Naive thymus-derived CD4-positive, alpha-beta T cell (primary cell): ENCODE measurements around the gene TAOK2. TPM values are rescaled to one million over a fixed set of nuclear protein-coding genes. Genes with fewer than 3 reads are reported as not detected.
"Not testable (repeated sequence)": the region's sequence is repeated elsewhere in the genome, so short reads cannot be mapped to it uniquely, and the experiment has no call there.

Source experiments
- ATAC-seq: fragments of 150-1000 bp; cut with Tn5 transposase; 2 replicates; pipeline ENCODE4 v1.10.0; 2021; ENCODE audit warnings: mild to moderate bottlenecking, moderate library complexity
- CTCF ChIA-PET: fragments of 350-600 bp; sonication (Branson Sonifier 250); formaldehyde crosslinking; loops from one replicate; lab custom pipeline; 2021; ENCODE audit warnings: antibody characterized with exemption; lab: Charles Lee
- POLR2A ChIA-PET: fragments of 350-600 bp; sonication (Branson Sonifier 250); formaldehyde crosslinking; loops from one replicate; lab custom pipeline; 2021; ENCODE audit warnings: antibody characterized with exemption, inconsistent platforms; lab: Charles Lee
- DNase-seq, 9 donors: peaks; one replicate each; pipeline versions ENCODE4 v3.0.0 to v3.0.0-alpha.2; 2020 to 2022; ENCODE audit warnings: mixed read lengths in 1 of 9
- H3K27ac ChIP-seq: one replicate; pipeline ENCODE4 v1.7.0; 2013; ENCODE audit warnings: mild to moderate bottlenecking, low read depth, low read length, moderate library complexity
- H3K27me3 ChIP-seq, 2 donors: one replicate each; pipeline ENCODE4 v1.7.0; 2013; ENCODE audit warnings: low read length in 2 of 2, mild to moderate bottlenecking in 2 of 2, moderate library complexity in 2 of 2; ENCODE audit not compliant: control insufficient read depth in 2 of 2, insufficient read depth in 2 of 2
- H3K36me3 ChIP-seq, 3 experiments: 1 replicate in 2 of 3; 2 replicates in 1 of 3; pipeline ENCODE4 v1.7.0; 2013; ENCODE audit warnings: low read length in 3 of 3, mild to moderate bottlenecking in 3 of 3, moderate library complexity in 1 of 3; ENCODE audit not compliant: insufficient read depth in 3 of 3, control insufficient read depth in 2 of 3
- H3K4me1 ChIP-seq, 2 donors: one replicate each; pipeline ENCODE4 v1.7.0; 2013; ENCODE audit warnings: low read length in 2 of 2, mild to moderate bottlenecking in 2 of 2, moderate library complexity in 1 of 2; ENCODE audit not compliant: control insufficient read depth in 2 of 2, insufficient read depth in 2 of 2
- H3K4me3 ChIP-seq: 2 replicates; pipeline ENCODE4 v1.7.0; 2013; ENCODE audit warnings: mild to moderate bottlenecking, low read length
- H3K9me3 ChIP-seq, 3 experiments: 1 replicate in 2 of 3; 2 replicates in 1 of 3; pipeline ENCODE4 v1.7.0; 2013; ENCODE audit warnings: low read length in 3 of 3; ENCODE audit not compliant: control insufficient read depth in 2 of 3
- H3K27ac Mint-ChIP-seq, 9 donors: one replicate each; pipeline ENCODE4 v1.8.0; 2020 to 2022; ENCODE audit warnings: mixed read lengths in 9 of 9, mild to moderate bottlenecking in 8 of 9, moderate library complexity in 5 of 9, inconsistent platforms in 2 of 9
- H3K27me3 Mint-ChIP-seq, 5 donors: one replicate each; pipeline ENCODE4 v1.8.0; 2021 to 2022; ENCODE audit warnings: mixed read lengths in 5 of 5, mild to moderate bottlenecking in 1 of 5
- H3K36me3 Mint-ChIP-seq, 5 donors: one replicate each; pipeline ENCODE4 v1.8.0; 2020 to 2022; ENCODE audit warnings: mixed read lengths in 5 of 5, mild to moderate bottlenecking in 3 of 5, inconsistent platforms in 1 of 5
- H3K4me1 Mint-ChIP-seq, 7 donors: one replicate each; pipeline ENCODE4 v1.8.0; 2020 to 2022; ENCODE audit warnings: mixed read lengths in 7 of 7, mild to moderate bottlenecking in 3 of 7, inconsistent platforms in 1 of 7
- H3K4me3 Mint-ChIP-seq, 10 donors: one replicate each; pipeline ENCODE4 v1.8.0; 2020 to 2022; ENCODE audit warnings: mild to moderate bottlenecking in 10 of 10, mixed read lengths in 10 of 10, moderate library complexity in 6 of 10, inconsistent platforms in 2 of 10
- H3K9me3 Mint-ChIP-seq, 11 donors: one replicate each; pipeline ENCODE4 v1.8.0; 2020 to 2022; ENCODE audit warnings: mixed read lengths in 11 of 11, mild to moderate bottlenecking in 4 of 11, inconsistent platforms in 1 of 11, moderate library complexity in 1 of 11
- intact Hi-C, 2 donors: fragments of 100-400 bp; cut with micrococcal nuclease; formaldehyde crosslinking; loops; one replicate each; pipeline ENCODE4 v1.15.1; 2023
- polyA plus RNA-seq, 2 donors: library from polyadenylated mRNA; unstranded; fragments of 300-500 nt; fragmentation: Illumina TruSeq; gene quantifications; one replicate each; pipeline ENCODE4 v1.2.3, GENCODE V29; 2021
- total RNA-seq, 6 experiments: library from RNA in 5 of 6; stranded (reverse) in 5 of 6; gene quantifications; 1 replicate in 5 of 6; 2 replicates in 1 of 6; pipeline ENCODE4 v1.2.3 and lab custom pipeline; 2021 to 2026

Gene TAOK2
- total and polyA plus RNA-seq, 7 experiments from 2014 or later: 2.9 to 48.5 (median 27.2) TPM

GRCh38 chr16:29927070-29927905 lies 46.4 kb upstream of the TAOK2 start:
- intact Hi-C loops: loop anchor here (2.0 to 10.0 kb wide), 4 partner anchors 78 to 225 kb away; partner anchors contain the start of genes MVP (in 1 of the 2) and TLCD3B (in 1 of the 2)
- H3K36me3 Mint-ChIP-seq: peaks cover 0 to 13% (median 5%) of the 10 kb centered on the region in 5 donors
- peaks cover 0 to 15% (median 0%) of the 10 kb centered on the region in 3 experiments for H3K36me3 ChIP-seq

DNA sequence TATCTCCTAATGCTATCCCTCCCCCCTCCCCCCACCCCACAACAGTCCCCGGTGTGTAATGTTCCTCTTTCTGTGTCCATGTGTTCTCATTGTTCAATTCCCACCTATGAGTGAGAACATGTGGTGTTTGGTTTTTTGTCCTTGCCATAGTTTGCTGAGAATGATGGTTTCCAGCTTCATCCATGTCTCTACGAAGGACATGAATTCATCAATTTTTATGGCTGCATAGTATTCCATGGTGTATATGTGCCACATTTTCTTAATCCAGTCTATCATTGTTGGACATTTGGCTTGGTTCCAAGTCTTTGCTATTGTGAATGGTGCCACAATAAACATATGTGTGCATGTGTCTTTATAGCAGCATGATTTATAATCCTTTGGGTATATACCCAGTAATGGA lies 41.9 kb upstream of the TAOK2 start:
- Mint-ChIP-seq H3K4me1 (peaks cover 4 to 13% (median 9%) of the 10 kb centered on the region in 7 donors), H3K27me3 (peaks cover 0 to 39% (median 3%) of the 10 kb centered on the region in 5 donors)
- H3K4me3 ChIP-seq, H3K36me3 Mint-ChIP-seq, H3K36me3 ChIP-seq, H3K9me3 ChIP-seq, H3K27ac Mint-ChIP-seq, H3K9me3 Mint-ChIP-seq, H3K27me3 ChIP-seq, DNase-seq, ATAC-seq, intact Hi-C loops, H3K27ac ChIP-seq, H3K4me1 ChIP-seq, CTCF ChIA-PET, POLR2A ChIA-PET, H3K4me3 Mint-ChIP-seq: not testable (repeated sequence)

More at GRCh38 chr16:29927070-29927905, 46.4 kb upstream of the TAOK2 start:
- H3K27me3 ChIP-seq: no peaks in the 10 kb centered on the region
- DNase-seq (no peak), ATAC-seq (no peak)
- H3K9me3 ChIP-seq: no peaks in the 10 kb centered on the region
- no peak overlapping the region for H3K4me3 ChIP-seq
- no peak overlapping the region for H3K27ac ChIP-seq
- H3K9me3 Mint-ChIP-seq: no peaks in the 10 kb centered on the region
- ChIA-PET CTCF (interaction anchor here (1.5 to 1.9 kb wide), 4 partner anchors 32 to 79 kb away, joined by 4 to 5 read pairs (median 4); partner anchors contain the start of genes TAOK2 and TMEM219), POLR2A (interaction anchor here (0.5 to 3.2 kb wide), 12 partner anchors 23 to 1190 kb away, joined by 3 to 28 read pairs (median 4); partner anchors contain the start of genes ALDOA, HIRIP3, INO80E and KAT8)
- peak overlapping the region; percentile 89 to 95 (median 93) for H3K4me3 Mint-ChIP-seq
- peak overlapping the region; percentile 55 to 98 (median 97) for H3K27ac Mint-ChIP-seq
- H3K4me1 Mint-ChIP-seq: peaks cover 30 to 47% (median 37%) of the 10 kb centered on the region in 7 donors
- H3K27me3 Mint-ChIP-seq: peaks cover 0 to 7% (median 0%) of the 10 kb centered on the region in 5 donors
- H3K4me1 ChIP-seq: peaks cover 7 to 18% of the 10 kb centered on the region in 2 donors

- Histone ChIP-seq H3K4me3 (no peak overlapping the region), H3K4me1 (no peaks in the 10 kb centered on the region), H3K27ac (no peak overlapping the region), H3K9me3 (no peaks in the 10 kb centered on the region), H3K36me3 (no peaks in the 10 kb centered on the region), H3K27me3 (no peaks in the 10 kb centered on the region)
- no peak overlapping the region for H3K27ac Mint-ChIP-seq
- H3K36me3 Mint-ChIP-seq: no peaks in the 10 kb centered on the region
- CTCF ChIA-PET: interaction anchor here (0.6 kb wide), 1 partner anchor 123 kb away, joined by 3 read pairs; no protein-coding TSS in a partner anchor
- POLR2A ChIA-PET: no interaction called here
- no peak for DNase-seq
- intact Hi-C loops: no loop called here
- H3K27me3 Mint-ChIP-seq: peaks cover 0 to 19% (median 0%) of the 10 kb centered on the region in 5 donors
- ATAC-seq: no peak
- peaks cover 0 to 4% (median 0%) of the 10 kb centered on the region in 11 donors for H3K9me3 Mint-ChIP-seq
- H3K4me3 Mint-ChIP-seq: no peak overlapping the region
- H3K4me1 Mint-ChIP-seq: peaks cover 0 to 19% (median 9%) of the 10 kb centered on the region in 7 donors
Measured at GRCh38 chr16:29940656-29941055, 33.0 kb upstream of the TAOK2 start.

- Mint-ChIP-seq H3K4me3 (no peak overlapping the region), H3K4me1 (peaks cover 0 to 19% (median 9%) of the 10 kb centered on the region in 7 donors), H3K27ac (peak overlapping the region in 3 of 9 donors; percentile 9 to 57 (median 38)), H3K9me3 (peaks cover 0 to 4% (median 0%) of the 10 kb centered on the region in 11 donors), H3K27me3 (peaks cover 0 to 8% (median 0%) of the 10 kb centered on the region in 5 donors), H3K36me3 (no peaks in the 10 kb centered on the region)
- Histone ChIP-seq H3K36me3 (no peaks in the 10 kb centered on the region), H3K4me3 (no peak overlapping the region), H3K4me1 (no peaks in the 10 kb centered on the region), H3K27me3 (no peaks in the 10 kb centered on the region), H3K27ac (peak overlapping the region; percentile 14), H3K9me3 (no peaks in the 10 kb centered on the region)
- intact Hi-C loops: no loop called here
- DNase-seq (no peak), ATAC-seq (no peak)
- ChIA-PET POLR2A (interaction anchor here (0.5 to 0.6 kb wide), 2 partner anchors 92 to 814 kb away, joined by 3 to 5 read pairs; no protein-coding TSS in a partner anchor), CTCF (interaction anchor here (0.5 kb wide), 1 partner anchor 278 kb away, joined by 3 read pairs; no protein-coding TSS in a partner anchor)
Measured at GRCh38 chr16:29943846-29944799, 29.5 kb upstream of the TAOK2 start.

GRCh38 chr16:29947897-29948296 lies 25.8 kb upstream of the TAOK2 start:
- Histone ChIP-seq H3K27ac (no peak overlapping the region), H3K27me3 (no peaks in the 10 kb centered on the region), H3K9me3 (no peaks in the 10 kb centered on the region), H3K4me3 (no peak overlapping the region), H3K36me3 (no peaks in the 10 kb centered on the region), H3K4me1 (no peaks in the 10 kb centered on the region)
- ATAC-seq: no peak
- Mint-ChIP-seq H3K9me3 (peaks cover 0 to 10% (median 2%) of the 10 kb centered on the region in 11 donors), H3K27ac (no peak overlapping the region), H3K27me3 (peaks cover 0 to 5% (median 0%) of the 10 kb centered on the region in 5 donors), H3K4me3 (no peak overlapping the region), H3K4me1 (peaks cover 0 to 10% (median 5%) of the 10 kb centered on the region in 7 donors), H3K36me3 (peaks cover 3 to 10% (median 4%) of the 10 kb centered on the region in 5 donors)
- POLR2A ChIA-PET: no interaction called here
- CTCF ChIA-PET: interaction anchor here (0.6 kb wide), 1 partner anchor 16 kb away, joined by 3 read pairs; no protein-coding TSS in a partner anchor
- intact Hi-C loops: no loop called here
- no peak for DNase-seq
